GM18868 (cell line): ENCODE results near the gene PIK3R1.

Experiments used
- ATAC-seq: cut with Tn5 transposase; IDR thresholded peaks from one replicate; pipeline ENCODE4 v1.9.1; 2021; ENCODE audit warnings: mild to moderate bottlenecking, moderate library complexity; ENCODE audit not compliant: unreplicated experiment

The PIK3R1 gene

GRCh38 chr5:68251386-68251785, 35.8 kb downstream of the PIK3R1 start:
- no peak for ATAC-seq

GRCh38 chr5:68251804-68252522, 36.4 kb downstream of the PIK3R1 start:
- no peak for ATAC-seq

GRCh38 chr5:68252673-68253623, 37.4 kb downstream of the PIK3R1 start:
- no peak for ATAC-seq

GRCh38 chr5:68253624-68254585, 38.3 kb downstream of the PIK3R1 start:
- ATAC-seq = no peak

GRCh38 chr5:68254810-68255209, 39.3 kb downstream of the PIK3R1 start:
- ATAC-seq = no peak

GRCh38 chr5:68255305-68256120, 40.0 kb downstream of the PIK3R1 start:
- no peak for ATAC-seq

GRCh38 chr5:68257210-68257609, 41.7 kb downstream of the PIK3R1 start:
- no peak for ATAC-seq

GRCh38 chr5:68258531-68258930, 43.0 kb downstream of the PIK3R1 start:
- ATAC-seq = no peak

GRCh38 chr5:68259700-68260099, 44.1 kb downstream of the PIK3R1 start:
- ATAC-seq = no peak

- no peak for ATAC-seq
Observed at GRCh38 chr5:68260467-68260866, 44.9 kb downstream of the PIK3R1 start.

- no peak for ATAC-seq
Observed at GRCh38 chr5:68261169-68261568, 45.6 kb downstream of the PIK3R1 start.

GRCh38 chr5:68261569-68262065, 46.1 kb downstream of the PIK3R1 start:
- no peak for ATAC-seq

GRCh38 chr5:68264024-68264956, 48.7 kb downstream of the PIK3R1 start:
- ATAC-seq = no peak

- ATAC-seq = no peak
Observed at GRCh38 chr5:68265347-68265746, 49.8 kb downstream of the PIK3R1 start.

GRCh38 chr5:68265822-68266395, 50.4 kb downstream of the PIK3R1 start:
- ATAC-seq = no peak

- ATAC-seq = no peak
Observed at GRCh38 chr5:68266457-68266856, 50.9 kb downstream of the PIK3R1 start.

- no peak for ATAC-seq
Observed at GRCh38 chr5:68267066-68267465, 51.5 kb downstream of the PIK3R1 start.

GRCh38 chr5:68268101-68268851, 52.7 kb downstream of the PIK3R1 start:
- peak; percentile 36 for ATAC-seq
